ENCODE results near the gene SMPDL3B.

Gene SMPDL3B

DNA sequence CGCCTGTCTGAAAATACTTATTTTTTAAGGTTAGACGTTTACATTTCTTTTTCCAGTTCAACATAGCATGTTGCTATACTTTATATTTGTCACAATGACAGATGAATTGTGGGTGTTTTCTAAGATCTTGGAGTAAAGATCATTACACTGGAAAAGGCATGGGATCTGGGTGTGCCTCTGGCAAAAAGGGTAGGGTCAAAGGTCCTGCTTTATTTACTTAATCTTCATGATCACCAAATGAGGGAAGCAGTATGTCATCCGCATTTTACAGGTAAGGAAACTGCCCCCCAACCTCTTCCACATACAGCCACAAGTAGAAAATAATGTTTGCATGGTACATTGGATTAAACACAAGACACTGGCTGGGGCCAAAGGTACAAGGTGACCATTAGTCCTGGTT is 12.5 kb upstream of the SMPDL3B start:
- Histone ChIP-seq H3K27ac (no peak overlapping the region), H4K20me1 (ENCODE audit: insufficient read depth) (no peaks in the 10 kb centered on the region), H3K79me2 (ENCODE audit: insufficient read depth, low read depth) (no peaks in the 10 kb centered on the region), H3K27me3 (ENCODE audit: insufficient read depth, low read depth) (no peaks in the 10 kb centered on the region), H3K36me3 (ENCODE audit: insufficient read depth) (no peaks in the 10 kb centered on the region), H3K4me3 (IDR thresholded peaks at IDR 0.05; ENCODE audit: insufficient read depth, low read depth, low read length) (no peak overlapping the region), H2AFZ (ENCODE audit: low read depth) (no peak overlapping the region), H3K4me1 (ENCODE audit: low read depth, poor library complexity, severe bottlenecking) (no peaks in the 10 kb centered on the region), H3K4me2 (no peak overlapping the region), H3K9ac (no peak overlapping the region)
- TF ChIP-seq, protein P1, sequence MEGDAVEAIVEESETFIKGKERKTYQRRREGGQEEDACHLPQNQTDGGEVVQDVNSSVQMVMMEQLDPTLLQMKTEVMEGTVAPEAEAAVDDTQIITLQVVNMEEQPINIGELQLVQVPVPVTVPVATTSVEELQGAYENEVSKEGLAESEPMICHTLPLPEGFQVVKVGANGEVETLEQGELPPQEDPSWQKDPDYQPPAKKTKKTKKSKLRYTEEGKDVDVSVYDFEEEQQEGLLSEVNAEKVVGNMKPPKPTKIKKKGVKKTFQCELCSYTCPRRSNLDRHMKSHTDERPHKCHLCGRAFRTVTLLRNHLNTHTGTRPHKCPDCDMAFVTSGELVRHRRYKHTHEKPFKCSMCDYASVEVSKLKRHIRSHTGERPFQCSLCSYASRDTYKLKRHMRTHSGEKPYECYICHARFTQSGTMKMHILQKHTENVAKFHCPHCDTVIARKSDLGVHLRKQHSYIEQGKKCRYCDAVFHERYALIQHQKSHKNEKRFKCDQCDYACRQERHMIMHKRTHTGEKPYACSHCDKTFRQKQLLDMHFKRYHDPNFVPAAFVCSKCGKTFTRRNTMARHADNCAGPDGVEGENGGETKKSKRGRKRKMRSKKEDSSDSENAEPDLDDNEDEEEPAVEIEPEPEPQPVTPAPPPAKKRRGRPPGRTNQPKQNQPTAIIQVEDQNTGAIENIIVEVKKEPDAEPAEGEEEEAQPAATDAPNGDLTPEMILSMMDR (conservative IDR thresholded peaks at IDR 0.05; ENCODE audit: low read depth, low read length): no peak

DNA sequence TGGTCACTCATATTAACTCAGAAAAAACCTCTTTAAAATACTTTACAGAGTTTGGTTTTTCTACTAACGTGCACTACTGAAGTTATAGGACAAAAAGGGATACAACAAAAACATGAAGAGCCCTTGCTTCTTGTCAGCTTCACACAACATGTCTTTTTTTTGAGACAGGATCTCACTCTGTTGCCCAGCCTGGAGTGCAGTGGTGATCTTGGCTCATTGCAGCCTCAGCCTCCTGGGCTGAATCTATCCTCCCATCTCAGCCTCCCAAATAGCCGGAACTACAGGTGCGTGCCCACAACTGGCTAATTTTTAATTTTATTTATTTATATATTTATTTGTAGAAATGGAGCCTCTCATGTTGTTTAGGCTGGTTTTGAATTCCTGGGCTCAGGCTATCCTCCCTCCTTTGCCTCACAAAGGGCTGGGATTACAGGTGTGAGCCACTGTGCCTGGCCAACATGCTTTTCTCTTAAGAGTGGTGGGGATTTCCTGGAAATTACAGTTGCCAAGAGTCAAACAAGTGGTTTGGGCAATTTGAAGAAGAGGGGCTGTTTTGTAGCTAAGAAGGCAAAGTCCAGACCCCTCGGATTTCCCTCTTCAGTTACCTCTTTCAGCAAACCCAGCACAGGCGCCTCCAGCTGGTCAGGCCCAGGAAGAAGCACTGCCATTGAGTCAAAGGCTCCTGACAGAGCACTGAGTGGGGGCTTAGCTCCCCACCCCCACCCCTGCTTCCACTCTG is 6.4 kb upstream of the SMPDL3B start:
- Histone ChIP-seq H2AFZ (ENCODE audit: low read depth) (no peak overlapping the region), H3K4me1 (ENCODE audit: low read depth, poor library complexity, severe bottlenecking) (no peaks in the 10 kb centered on the region), H3K27me3 (ENCODE audit: insufficient read depth, low read depth) (no peaks in the 10 kb centered on the region), H3K9ac (no peak overlapping the region), H3K36me3 (ENCODE audit: insufficient read depth) (no peaks in the 10 kb centered on the region), H4K20me1 (ENCODE audit: insufficient read depth) (no peaks in the 10 kb centered on the region), H3K4me3 (IDR thresholded peaks at IDR 0.05; ENCODE audit: insufficient read depth, low read depth, low read length) (no peak overlapping the region), H3K27ac (no peak overlapping the region), H3K79me2 (ENCODE audit: insufficient read depth, low read depth) (no peaks in the 10 kb centered on the region), H3K4me2 (no peak overlapping the region)
- TF ChIP-seq, protein P1 (conservative IDR thresholded peaks at IDR 0.05; ENCODE audit: low read depth, low read length): no peak

DNA sequence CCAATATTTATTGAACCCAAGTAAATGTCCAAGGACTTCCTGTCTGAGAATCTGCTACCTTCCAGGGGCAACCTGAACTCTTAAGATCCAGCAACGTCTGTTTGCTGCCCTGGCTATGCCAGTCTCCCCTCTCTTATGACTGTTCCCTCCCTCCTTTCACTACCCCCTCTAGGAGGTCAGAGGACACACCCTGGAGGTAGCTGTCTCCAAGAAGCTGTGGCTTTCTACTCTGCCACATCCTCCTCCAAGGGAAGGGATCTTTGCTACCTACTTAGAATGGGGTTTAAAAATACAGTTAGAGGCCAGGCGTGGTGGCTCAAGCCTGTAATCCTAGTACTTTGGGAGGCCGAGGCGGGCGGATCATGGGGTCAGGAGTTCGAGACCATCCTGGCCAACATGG is 3.6 kb upstream of the SMPDL3B start:
- Histone ChIP-seq H3K79me2 (ENCODE audit: insufficient read depth, low read depth) (no peaks in the 10 kb centered on the region), H3K36me3 (ENCODE audit: insufficient read depth) (no peaks in the 10 kb centered on the region), H3K27ac (no peak overlapping the region), H3K4me3 (IDR thresholded peaks at IDR 0.05; ENCODE audit: insufficient read depth, low read depth, low read length) (no peak overlapping the region), H3K4me2 (no peak overlapping the region), H2AFZ (ENCODE audit: low read depth) (no peak overlapping the region), H3K27me3 (ENCODE audit: insufficient read depth, low read depth) (no peaks in the 10 kb centered on the region), H3K4me1 (ENCODE audit: low read depth, poor library complexity, severe bottlenecking) (no peaks in the 10 kb centered on the region), H3K9ac (no peak overlapping the region), H4K20me1 (ENCODE audit: insufficient read depth) (no peaks in the 10 kb centered on the region)
- TF ChIP-seq, protein P1 (conservative IDR thresholded peaks at IDR 0.05; ENCODE audit: low read depth, low read length): no peak

DNA sequence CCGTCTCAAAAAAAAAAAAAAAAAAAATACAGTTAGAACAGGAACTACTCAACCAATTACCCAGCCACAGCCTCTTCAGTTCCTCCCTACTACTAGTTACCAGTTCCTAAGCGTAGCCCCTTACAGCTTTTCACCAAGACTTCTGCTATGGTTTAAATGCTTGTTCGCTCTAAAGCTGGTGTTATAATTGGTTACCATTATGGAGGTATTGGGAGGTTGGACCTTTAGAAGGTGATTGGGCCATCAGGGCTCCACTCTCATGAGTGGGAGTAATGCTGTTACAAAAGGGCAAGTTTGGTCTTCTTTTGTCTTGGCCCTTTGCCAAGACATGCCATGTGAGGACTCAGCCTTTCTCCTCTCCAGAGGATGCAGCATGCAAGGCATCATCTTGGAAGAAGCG is 3.0 kb upstream of the SMPDL3B start:
- H2AFZ ChIP-seq (ENCODE audit: low read depth): no peak overlapping the region

More for the DNA sequence above, 3.0 kb upstream of the SMPDL3B start:
- H3K4me2 ChIP-seq: no peak overlapping the region
- TF ChIP-seq, protein P1 (conservative IDR thresholded peaks at IDR 0.05; ENCODE audit: low read depth, low read length): no peak
- H4K20me1 ChIP-seq (ENCODE audit: insufficient read depth): no peaks in the 10 kb centered on the region
- no peaks in the 10 kb centered on the region for H3K36me3 ChIP-seq (ENCODE audit: insufficient read depth)
- no peak overlapping the region for H3K9ac ChIP-seq
- H3K4me1 ChIP-seq (ENCODE audit: low read depth, poor library complexity, severe bottlenecking): no peaks in the 10 kb centered on the region
- H3K79me2 ChIP-seq (ENCODE audit: insufficient read depth, low read depth): no peaks in the 10 kb centered on the region
- no peaks in the 10 kb centered on the region for H3K27me3 ChIP-seq (ENCODE audit: insufficient read depth, low read depth)
- H3K4me3 ChIP-seq (IDR thresholded peaks at IDR 0.05; ENCODE audit: insufficient read depth, low read depth, low read length): no peak overlapping the region
- no peak overlapping the region for H3K27ac ChIP-seq

Measured in KMS-11 (cell line).